ENCODE measurements around the gene CELA3A.
A peak's percentile ranks its signal among the peaks of the same experiment; 100 is the strongest.

The CELA3A gene

GRCh38 chr1:22052115-22053016, 50.9 kb downstream of the CELA3A start, which contains the start of gene CDC42:
TSS of gene CDC42 (plus strand) at chr1:22052709. CDS start at chr1:22078479, 25,770 bp downstream.
- peak; percentile 98 for DNase-seq

GRCh38 chr1:22053017-22053860, 51.8 kb downstream of the CELA3A start:
- DNase-seq, result peak; percentile 80

- DNase-seq, result no peak
Observed at GRCh38 chr1:22053861-22054770, 52.7 kb downstream of the CELA3A start.

GRCh38 chr1:22055463-22055862, 54.0 kb downstream of the CELA3A start:
- no peak for DNase-seq

GRCh38 chr1:22056043-22056442, 54.6 kb downstream of the CELA3A start:
- no peak for DNase-seq

GRCh38 chr1:22056936-22057335, 55.5 kb downstream of the CELA3A start:
- no peak for DNase-seq

GRCh38 chr1:22057861-22058260, 56.4 kb downstream of the CELA3A start:
- DNase-seq, result no peak

Data from femur (tissue), 1 donor.